CD14-positive monocyte (primary cell): ENCODE data around the gene AP4B1. TPM values are rescaled to one million over a fixed set of nuclear protein-coding genes. Genes with fewer than 3 reads are reported as not detected.

Experiments
- DNase-seq, 3 donors: peaks; one replicate each; pipeline ENCODE4 v3.0.0-alpha.2; 2011 to 2022
- H2AFZ ChIP-seq: 2 replicates; pipeline ENCODE4 v1.6.0; 2012; ENCODE audit warnings: mild to moderate bottlenecking, low read depth, low read length, inconsistent platforms; ENCODE audit not compliant: insufficient read depth, poor library complexity, severe bottlenecking
- H3K27ac ChIP-seq, 2 donors: 1 replicate in 1 of 2; 2 replicates in 1 of 2; pipeline ENCODE4 v1.5.1; 2012 to 2013; ENCODE audit warnings: low read length in 2 of 2, control low read depth in 1 of 2, inconsistent platforms in 1 of 2, low read depth in 1 of 2, mild to moderate bottlenecking in 1 of 2
- H3K27me3 ChIP-seq, 2 donors: one replicate each; pipeline versions ENCODE4 v1.6.0 to v1.6.1; 2011 to 2013; ENCODE audit warnings: low read length in 2 of 2; ENCODE audit not compliant: control insufficient read depth in 2 of 2, insufficient read depth in 2 of 2
- H3K36me3 ChIP-seq, 2 donors: replicated peaks in 1 of 2; 1 replicate in 1 of 2; 2 replicates in 1 of 2; pipeline versions ENCODE4 v1.5.1 to v1.6.1; 2012 to 2013; ENCODE audit warnings: low read length in 2 of 2, control low read depth in 1 of 2, inconsistent platforms in 1 of 2, mild to moderate bottlenecking in 1 of 2; ENCODE audit not compliant: insufficient read depth in 2 of 2, control insufficient read depth in 1 of 2
- H3K4me1 ChIP-seq, 2 donors: 1 replicate in 1 of 2; 2 replicates in 1 of 2; pipeline versions ENCODE4 v1.5.1 to v1.6.1; 2012 to 2013; ENCODE audit warnings: low read length in 2 of 2, control low read depth in 1 of 2, inconsistent platforms in 1 of 2, mild to moderate bottlenecking in 1 of 2, moderate library complexity in 1 of 2; ENCODE audit not compliant: insufficient read depth in 2 of 2, control insufficient read depth in 1 of 2
- H3K4me2 ChIP-seq: replicated peaks from 2 replicates; pipeline ENCODE3; 2012; ENCODE audit warnings: low read length, moderate library complexity, mild to moderate bottlenecking; ENCODE audit not compliant: poor library complexity, severe bottlenecking; ENCODE audit errors: extremely low read depth
- H3K4me3 ChIP-seq, 3 experiments: fragments of 200-600 bp in 1 of 3; sonication (generic) in 1 of 3; replicated peaks in 1 of 3; 1 replicate in 2 of 3; 2 replicates in 1 of 3; pipeline ENCODE4 v1.5.1; 2011 to 2013; ENCODE audit warnings: low read length in 3 of 3, mild to moderate bottlenecking in 3 of 3, control low read depth in 2 of 3, low read depth in 2 of 3, inconsistent platforms in 1 of 3, moderate library complexity in 1 of 3
- H3K79me2 ChIP-seq: 2 replicates; pipeline ENCODE4 v1.6.0; 2012; ENCODE audit warnings: mild to moderate bottlenecking, control low read depth, inconsistent platforms, low read length, moderate library complexity; ENCODE audit not compliant: insufficient read depth
- H3K9ac ChIP-seq: 2 replicates; pipeline ENCODE4 v1.6.0; 2017; ENCODE audit warnings: low read length, mild to moderate bottlenecking; ENCODE audit not compliant: insufficient read depth, poor library complexity, severe bottlenecking
- H3K9me3 ChIP-seq, 2 donors: replicated peaks in 1 of 2; 1 replicate in 1 of 2; 2 replicates in 1 of 2; pipeline versions ENCODE4 v1.5.1 to v1.6.1; 2012 to 2013; ENCODE audit warnings: low read length in 2 of 2, control low read depth in 1 of 2; ENCODE audit not compliant: control insufficient read depth in 1 of 2, insufficient read depth in 1 of 2
- H4K20me1 ChIP-seq: 2 replicates; pipeline ENCODE4 v1.6.0; 2012; ENCODE audit warnings: mild to moderate bottlenecking, low read length, control low read depth, moderate library complexity; ENCODE audit not compliant: insufficient read depth
- H3K27ac Mint-ChIP-seq, 7 donors: one replicate each; pipeline ENCODE4 v1.8.0; 2020; ENCODE audit warnings: mild to moderate bottlenecking in 7 of 7, mixed read lengths in 7 of 7, moderate library complexity in 6 of 7, inconsistent platforms in 2 of 7
- H3K27me3 Mint-ChIP-seq, 3 donors: one replicate each; pipeline ENCODE4 v1.8.0; 2021 to 2022; ENCODE audit warnings: low read depth in 3 of 3, mild to moderate bottlenecking in 3 of 3, mixed read lengths in 3 of 3, moderate library complexity in 3 of 3, inconsistent platforms in 1 of 3
- H3K36me3 Mint-ChIP-seq, 2 donors: one replicate each; pipeline ENCODE4 v1.8.0; 2020; ENCODE audit warnings: mixed read lengths in 2 of 2, inconsistent platforms in 1 of 2, mild to moderate bottlenecking in 1 of 2
- H3K4me1 Mint-ChIP-seq: one replicate; pipeline ENCODE4 v1.8.0; 2020; ENCODE audit warnings: mild to moderate bottlenecking, mixed read lengths
- H3K4me3 Mint-ChIP-seq, 2 donors: one replicate each; pipeline ENCODE4 v1.8.0; 2020; ENCODE audit warnings: mild to moderate bottlenecking in 2 of 2, mixed read lengths in 2 of 2, moderate library complexity in 1 of 2
- H3K9me3 Mint-ChIP-seq, 7 donors: one replicate each; pipeline ENCODE4 v1.8.0; 2020 to 2022; ENCODE audit warnings: mixed read lengths in 7 of 7, mild to moderate bottlenecking in 6 of 7, moderate library complexity in 6 of 7, inconsistent platforms in 2 of 7
- WGBS: methylation state at CpG from one replicate; pipeline ENCODE4 v1.1.5; 2013; ENCODE audit warnings: missing lambda C conversion rate; ENCODE audit not compliant: insufficient coverage; 5-methylcytosine and 5-hydroxymethylcytosine counted together
- intact Hi-C, 2 donors: fragments of 100-400 bp; cut with micrococcal nuclease; formaldehyde crosslinking; loops; one replicate each; pipeline versions ENCODE4 v1.15.0 to v1.15.1; 2023
- polyA plus RNA-seq, 3 donors: library from polyadenylated mRNA; depleted of rRNA in 1 of 3; unstranded in 2 of 3; stranded (reverse) in 1 of 3; fragments of 300-500 nt in 2 of 3; fragments of >200 nt in 1 of 3; fragmentation: Illumina TruSeq in 2 of 3; gene quantifications; 1 replicate in 2 of 3; 2 replicates in 1 of 3; pipeline ENCODE4 v1.2.3, GENCODE V29; 2012 to 2021
- TF ChIP-seq, protein P1 (sequence below): fragments of 200-600 bp; IDR thresholded peaks from one replicate; pipeline ENCODE4 v1.8.0; 2022; ENCODE audit warnings: antibody characterized with exemption, mild to moderate bottlenecking

AP4B1 gene
- polyA plus RNA-seq, 3 donors: 3.5 to 46.3 (median 6.1) TPM

DNA sequence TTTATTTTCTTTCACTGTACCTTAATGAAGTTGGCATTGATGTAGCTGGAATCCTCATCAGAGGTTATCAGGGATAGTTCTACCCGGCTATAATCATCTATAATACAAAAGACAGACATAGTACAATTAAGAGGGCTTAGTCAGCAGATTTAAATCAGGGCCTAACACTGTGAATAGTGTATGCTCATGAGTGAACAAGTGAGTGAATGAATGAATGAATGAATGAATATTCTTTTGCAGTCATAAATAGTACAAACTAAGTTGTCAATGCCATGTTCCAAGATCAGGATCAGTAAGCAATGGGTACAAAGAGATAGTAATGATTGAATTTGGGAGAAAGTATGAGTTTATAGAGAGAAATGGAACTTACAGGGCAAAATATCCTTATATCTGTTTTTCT is 45.6 kb downstream of the AP4B1 start:
- Histone ChIP-seq H2AFZ (peak overlapping the region; percentile 4), H3K79me2 (peaks cover 66% of the 10 kb centered on the region), H3K4me1 (peaks cover 72 to 90% of the 10 kb centered on the region in 2 donors), H3K4me3 (peak overlapping the region in 1 of 3 experiments; percentile 61), H4K20me1 (no peaks in the 10 kb centered on the region), H3K4me2 (peak overlapping the region; percentile 65), H3K27ac (peak overlapping the region; percentile 39 to 73), H3K9ac (no peak overlapping the region), H3K9me3 (no peaks in the 10 kb centered on the region), H3K36me3 (peaks cover 0 to 33% of the 10 kb centered on the region in 2 donors), H3K27me3 (no peaks in the 10 kb centered on the region)
- DNase-seq: no peak
- peak overlapping the region; percentile 79 to 93 (median 90) for H3K27ac Mint-ChIP-seq
- peaks cover 29 to 40% of the 10 kb centered on the region in 2 donors for H3K36me3 Mint-ChIP-seq
- TF ChIP-seq, protein P1, sequence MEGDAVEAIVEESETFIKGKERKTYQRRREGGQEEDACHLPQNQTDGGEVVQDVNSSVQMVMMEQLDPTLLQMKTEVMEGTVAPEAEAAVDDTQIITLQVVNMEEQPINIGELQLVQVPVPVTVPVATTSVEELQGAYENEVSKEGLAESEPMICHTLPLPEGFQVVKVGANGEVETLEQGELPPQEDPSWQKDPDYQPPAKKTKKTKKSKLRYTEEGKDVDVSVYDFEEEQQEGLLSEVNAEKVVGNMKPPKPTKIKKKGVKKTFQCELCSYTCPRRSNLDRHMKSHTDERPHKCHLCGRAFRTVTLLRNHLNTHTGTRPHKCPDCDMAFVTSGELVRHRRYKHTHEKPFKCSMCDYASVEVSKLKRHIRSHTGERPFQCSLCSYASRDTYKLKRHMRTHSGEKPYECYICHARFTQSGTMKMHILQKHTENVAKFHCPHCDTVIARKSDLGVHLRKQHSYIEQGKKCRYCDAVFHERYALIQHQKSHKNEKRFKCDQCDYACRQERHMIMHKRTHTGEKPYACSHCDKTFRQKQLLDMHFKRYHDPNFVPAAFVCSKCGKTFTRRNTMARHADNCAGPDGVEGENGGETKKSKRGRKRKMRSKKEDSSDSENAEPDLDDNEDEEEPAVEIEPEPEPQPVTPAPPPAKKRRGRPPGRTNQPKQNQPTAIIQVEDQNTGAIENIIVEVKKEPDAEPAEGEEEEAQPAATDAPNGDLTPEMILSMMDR: no peak
- peaks cover 85% of the 10 kb centered on the region for H3K4me1 Mint-ChIP-seq
- intact Hi-C loops: loop anchor here in 1 of 2 donors (5.0 kb wide), 1 partner anchor 48 kb away; the partner anchor contains the start of gene DCLRE1B
- peaks cover 0 to 2% (median 0%) of the 10 kb centered on the region in 3 donors for H3K27me3 Mint-ChIP-seq
- H3K9me3 Mint-ChIP-seq: no peaks in the 10 kb centered on the region
- WGBS: no CpG with 5 or more reads among the region's 1 CpG
- H3K4me3 Mint-ChIP-seq: peak overlapping the region in 1 of 2 donors; percentile 76

DNA sequence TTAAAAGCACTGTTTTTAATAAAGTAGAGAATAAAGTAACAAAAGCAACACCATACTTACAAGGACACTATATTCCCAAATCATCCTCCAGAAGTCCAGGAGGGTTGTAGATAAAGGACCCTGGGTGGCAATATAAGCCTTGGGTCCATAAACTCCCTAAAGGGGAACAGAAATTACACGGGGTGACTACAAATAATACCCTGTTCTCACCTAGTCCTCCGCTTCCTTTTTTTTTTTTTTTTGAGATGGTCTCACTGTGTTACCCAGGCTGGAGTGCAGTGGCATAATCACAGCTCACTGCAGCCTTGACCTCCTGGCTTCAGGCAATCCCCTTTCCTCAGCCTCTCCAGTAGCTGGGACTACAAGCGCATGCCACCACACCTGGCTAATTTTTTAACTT is 46.2 kb downstream of the AP4B1 start:
- 0% methylated on average over 2 of the region's 3 CpGs for WGBS
- H3K4me1 ChIP-seq: peaks cover 72 to 90% of the 10 kb centered on the region in 2 donors
- H3K79me2 ChIP-seq: peaks cover 61% of the 10 kb centered on the region
- peaks cover 0 to 32% of the 10 kb centered on the region in 2 donors for H3K36me3 ChIP-seq
- H3K9ac ChIP-seq: no peak overlapping the region
- Mint-ChIP-seq H3K4me3 (no peak overlapping the region), H3K4me1 (peaks cover 85% of the 10 kb centered on the region), H3K9me3 (no peaks in the 10 kb centered on the region), H3K36me3 (peaks cover 26 to 39% of the 10 kb centered on the region in 2 donors), H3K27me3 (peaks cover 0 to 2% (median 0%) of the 10 kb centered on the region in 3 donors), H3K27ac (peak overlapping the region; percentile 79 to 93 (median 90))
- H2AFZ ChIP-seq: no peak overlapping the region
- no peak overlapping the region for H3K4me2 ChIP-seq
- peak overlapping the region in 1 of 3 experiments; percentile 3 for H3K4me3 ChIP-seq
- H3K27ac ChIP-seq: peak overlapping the region; percentile 60 to 73
- TF ChIP-seq, protein P1: no peak
- intact Hi-C loops: loop anchor here in 1 of 2 donors (5.0 kb wide), 1 partner anchor 49 kb away; the partner anchor contains the start of gene DCLRE1B
- no peaks in the 10 kb centered on the region for H3K9me3 ChIP-seq
- no peaks in the 10 kb centered on the region for H4K20me1 ChIP-seq
- H3K27me3 ChIP-seq: no peaks in the 10 kb centered on the region
- DNase-seq: peak in 2 of 3 donors; percentile 46 to 53
